K562 (cell line): ENCODE data around the gene DIAPH1.

ENCODE experiments used
- AFF1 ChIP-seq, 2 experiments: fragments of 450-650 bp; IDR thresholded peaks; 2 replicates each; pipeline ENCODE4 v1.6.1; 2018; ENCODE audit warnings: mild to moderate bottlenecking in 2 of 2, low read depth in 1 of 2; ENCODE audit not compliant: partially characterized antibody in 2 of 2
- CTCF ChIP-seq, 3 experiments: IDR thresholded peaks in 2 of 3; conservative IDR thresholded peaks in 1 of 3; 2 replicates each; pipeline ENCODE4 v1.5.1; 2011 to 2012; ENCODE audit warnings: low read length in 3 of 3, mild to moderate bottlenecking in 3 of 3, control low read depth in 2 of 3, improper control_type of control experiment in 1 of 3, inconsistent platforms in 1 of 3, low read depth in 1 of 3, mixed read lengths in 1 of 3, moderate library complexity in 1 of 3; ENCODE audit not compliant: insufficient read depth in 2 of 3
- MTA2 ChIP-seq: fragments of 450-650 bp; IDR thresholded peaks from 2 replicates; pipeline ENCODE4 v1.6.1; 2016; ENCODE audit warnings: low read depth
- NUFIP1 ChIP-seq: fragments of 450-650 bp; IDR thresholded peaks from 2 replicates; pipeline ENCODE4 v1.6.1; 2018; ENCODE audit not compliant: partially characterized antibody
- RFX5 ChIP-seq: IDR thresholded peaks from 2 replicates; pipeline ENCODE4 v1.6.1; 2011; ENCODE audit warnings: low read depth, mild to moderate bottlenecking, improper control_type of control experiment, low read length
- SMARCE1 ChIP-seq: fragments of 450-650 bp; IDR thresholded peaks from 2 replicates; pipeline ENCODE4 v1.7.1; 2016; ENCODE audit warnings: mild to moderate bottlenecking
- SP1 ChIP-seq: sonication (generic); formaldehyde crosslinking; IDR thresholded peaks from 2 replicates; pipeline ENCODE4 v1.8.1; 2022; ENCODE audit warnings: mild to moderate bottlenecking, missing genetic modification reagents
- TARDBP ChIP-seq: fragments of 450-650 bp; IDR thresholded peaks from 2 replicates; pipeline ENCODE4 v1.6.1; 2016
- TF ChIP-seq, protein P1 (sequence below): sonication (generic); formaldehyde crosslinking; IDR thresholded peaks from 2 replicates; pipeline ENCODE4 v1.8.0; 2022; ENCODE audit warnings: mild to moderate bottlenecking, missing genetic modification reagents, borderline replicate concordance
- TF ChIP-seq, protein P2 (sequence below): sonication (generic); formaldehyde crosslinking; IDR thresholded peaks from 2 replicates; pipeline ENCODE4 v1.5.0; 2020; ENCODE audit warnings: missing genetic modification reagents
- TF ChIP-seq, protein P3 (sequence below): sonication (generic); formaldehyde crosslinking; IDR thresholded peaks from 2 replicates; pipeline ENCODE4 v1.8.1; 2023; ENCODE audit warnings: mild to moderate bottlenecking, missing genetic modification reagents

DNA sequence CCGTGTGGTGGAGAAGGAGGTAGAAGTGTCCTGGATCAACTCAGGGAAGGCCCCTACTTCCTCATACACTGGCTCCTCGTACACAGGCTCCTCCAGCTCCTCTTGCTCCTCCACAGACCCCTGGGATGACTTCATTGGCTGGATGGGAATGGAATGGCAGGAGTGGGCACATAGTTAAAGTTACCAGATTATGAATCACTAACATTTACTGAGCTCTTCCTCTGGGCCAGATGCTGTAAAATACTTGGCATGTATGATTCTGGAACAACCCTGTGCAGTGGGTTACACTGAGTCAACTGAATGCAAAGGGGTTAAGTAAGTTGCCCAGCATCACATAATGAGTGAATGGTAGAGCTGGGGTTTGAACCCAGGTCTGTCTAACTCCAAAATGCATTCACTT lies 35.5 kb upstream of the DIAPH1 start:
- TF ChIP-seq SP1 (no peak), RFX5 (no peak), TARDBP (no peak), MTA2 (no peak), AFF1 (IDR thresholded peaks at IDR 0.05; ENCODE audit: low read depth in 1 of 2, partially characterized antibody in 2 of 2) (no peak), SMARCE1 (no peak), CTCF (IDR thresholded peaks at IDR 0.05 in 2 of 3, conservative IDR thresholded peaks at IDR 0.05 in 1 of 3; ENCODE audit: insufficient read depth in 2 of 3, low read depth in 1 of 3, low read length in 3 of 3) (no peak), NUFIP1 (no peak)
- TF ChIP-seq, protein P1, sequence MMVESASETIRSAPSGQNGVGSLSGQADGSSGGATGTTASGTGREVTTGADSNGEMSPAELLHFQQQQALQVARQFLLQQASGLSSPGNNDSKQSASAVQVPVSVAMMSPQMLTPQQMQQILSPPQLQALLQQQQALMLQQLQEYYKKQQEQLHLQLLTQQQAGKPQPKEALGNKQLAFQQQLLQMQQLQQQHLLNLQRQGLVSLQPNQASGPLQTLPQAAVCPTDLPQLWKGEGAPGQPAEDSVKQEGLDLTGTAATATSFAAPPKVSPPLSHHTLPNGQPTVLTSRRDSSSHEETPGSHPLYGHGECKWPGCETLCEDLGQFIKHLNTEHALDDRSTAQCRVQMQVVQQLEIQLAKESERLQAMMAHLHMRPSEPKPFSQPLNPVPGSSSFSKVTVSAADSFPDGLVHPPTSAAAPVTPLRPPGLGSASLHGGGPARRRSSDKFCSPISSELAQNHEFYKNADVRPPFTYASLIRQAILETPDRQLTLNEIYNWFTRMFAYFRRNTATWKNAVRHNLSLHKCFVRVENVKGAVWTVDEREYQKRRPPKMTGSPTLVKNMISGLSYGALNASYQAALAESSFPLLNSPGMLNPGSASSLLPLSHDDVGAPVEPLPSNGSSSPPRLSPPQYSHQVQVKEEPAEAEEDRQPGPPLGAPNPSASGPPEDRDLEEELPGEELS = no peak
- TF ChIP-seq, protein P2, sequence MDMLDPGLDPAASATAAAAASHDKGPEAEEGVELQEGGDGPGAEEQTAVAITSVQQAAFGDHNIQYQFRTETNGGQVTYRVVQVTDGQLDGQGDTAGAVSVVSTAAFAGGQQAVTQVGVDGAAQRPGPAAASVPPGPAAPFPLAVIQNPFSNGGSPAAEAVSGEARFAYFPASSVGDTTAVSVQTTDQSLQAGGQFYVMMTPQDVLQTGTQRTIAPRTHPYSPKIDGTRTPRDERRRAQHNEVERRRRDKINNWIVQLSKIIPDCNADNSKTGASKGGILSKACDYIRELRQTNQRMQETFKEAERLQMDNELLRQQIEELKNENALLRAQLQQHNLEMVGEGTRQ = no peak
- TF ChIP-seq, protein P3, sequence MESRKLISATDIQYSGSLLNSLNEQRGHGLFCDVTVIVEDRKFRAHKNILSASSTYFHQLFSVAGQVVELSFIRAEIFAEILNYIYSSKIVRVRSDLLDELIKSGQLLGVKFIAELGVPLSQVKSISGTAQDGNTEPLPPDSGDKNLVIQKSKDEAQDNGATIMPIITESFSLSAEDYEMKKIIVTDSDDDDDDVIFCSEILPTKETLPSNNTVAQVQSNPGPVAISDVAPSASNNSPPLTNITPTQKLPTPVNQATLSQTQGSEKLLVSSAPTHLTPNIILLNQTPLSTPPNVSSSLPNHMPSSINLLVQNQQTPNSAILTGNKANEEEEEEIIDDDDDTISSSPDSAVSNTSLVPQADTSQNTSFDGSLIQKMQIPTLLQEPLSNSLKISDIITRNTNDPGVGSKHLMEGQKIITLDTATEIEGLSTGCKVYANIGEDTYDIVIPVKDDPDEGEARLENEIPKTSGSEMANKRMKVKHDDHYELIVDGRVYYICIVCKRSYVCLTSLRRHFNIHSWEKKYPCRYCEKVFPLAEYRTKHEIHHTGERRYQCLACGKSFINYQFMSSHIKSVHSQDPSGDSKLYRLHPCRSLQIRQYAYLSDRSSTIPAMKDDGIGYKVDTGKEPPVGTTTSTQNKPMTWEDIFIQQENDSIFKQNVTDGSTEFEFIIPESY (CRISPR knock-in tag) = no peak
